ENCODE data around the gene KDM2B.

KDM2B gene

DNA sequence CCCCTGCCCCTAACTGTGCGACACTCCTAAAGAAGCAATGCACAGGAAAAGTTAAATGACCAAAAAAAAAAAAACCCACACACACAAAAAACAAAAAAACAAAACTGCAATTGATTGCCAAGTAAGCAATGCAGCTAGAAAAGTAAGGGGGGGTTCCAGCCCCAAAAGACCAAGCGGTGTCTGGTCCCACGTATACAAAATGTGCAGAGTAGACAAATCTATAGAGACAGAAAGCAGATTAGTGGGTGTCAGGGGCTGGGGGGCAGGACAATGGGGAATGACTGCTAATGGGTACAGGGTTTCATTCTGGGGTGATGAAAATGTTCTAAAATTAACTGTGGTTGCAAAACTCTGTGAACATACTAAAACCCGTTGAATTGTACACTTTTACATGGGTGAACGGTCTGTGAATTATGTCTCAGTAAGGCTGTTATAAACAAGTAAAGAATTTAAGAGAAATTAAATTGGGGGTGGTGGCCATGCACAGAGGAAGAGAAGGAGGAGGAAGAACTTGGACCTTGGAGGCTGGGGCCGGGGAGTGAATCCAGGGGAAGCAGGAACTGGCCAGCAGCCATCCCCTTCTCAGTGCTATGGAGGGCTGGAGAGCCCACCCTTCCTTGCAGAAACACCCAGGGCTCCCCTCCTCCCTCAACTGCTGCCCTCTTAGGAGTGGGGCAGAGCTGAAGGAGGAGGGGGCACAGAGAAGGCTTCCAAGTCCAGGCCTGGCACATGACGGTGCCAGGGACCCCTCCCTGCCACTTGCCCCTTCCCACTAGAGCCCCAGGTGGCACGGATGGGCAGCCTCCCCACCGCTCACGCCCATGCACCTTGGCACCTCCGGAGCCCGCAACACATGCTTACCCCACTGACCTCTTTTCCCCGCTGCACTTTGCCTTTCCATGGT, 45.4 kb downstream of the KDM2B start:
- Histone ChIP-seq H3K9me2 (ENCODE audit: low read depth, low read length) (no peaks in the 10 kb centered on the region), H3K4me2 (ENCODE audit: low read length) (peak overlapping the region; percentile 91), H3K36me3 (ENCODE audit: insufficient read depth, low read length) (peaks cover 21% of the 10 kb centered on the region; the same call in 1 of the 2 replicates), H3K9ac (ENCODE audit: low read length) (peak overlapping the region; percentile 79), H3K4me3 (ENCODE audit: low read depth, low read length, poor library complexity, severe bottlenecking) (peak overlapping the region; percentile 73), H3K4me1 (ENCODE audit: insufficient read depth, low read length, severe bottlenecking) (peaks cover 49% of the 10 kb centered on the region), H3K79me2 (ENCODE audit: insufficient read depth, low read length) (no peaks in the 10 kb centered on the region), H3K27me3 (ENCODE audit: insufficient read depth, low read length) (no peaks in the 10 kb centered on the region), H3F3A (ENCODE audit: insufficient read depth, low read length) (no peaks in the 10 kb centered on the region; the same call in 1 of the 2 replicates), H2AFZ (ENCODE audit: low read length) (no peak overlapping the region), H4K20me1 (ENCODE audit: insufficient read depth, low read length) (no peaks in the 10 kb centered on the region), H3K27ac (ENCODE audit: low read depth, low read length, poor library complexity, severe bottlenecking) (peak overlapping the region; percentile 92), H3K9me3 (ENCODE audit: low read length) (no peaks in the 10 kb centered on the region)
- TF ChIP-seq, protein P1, sequence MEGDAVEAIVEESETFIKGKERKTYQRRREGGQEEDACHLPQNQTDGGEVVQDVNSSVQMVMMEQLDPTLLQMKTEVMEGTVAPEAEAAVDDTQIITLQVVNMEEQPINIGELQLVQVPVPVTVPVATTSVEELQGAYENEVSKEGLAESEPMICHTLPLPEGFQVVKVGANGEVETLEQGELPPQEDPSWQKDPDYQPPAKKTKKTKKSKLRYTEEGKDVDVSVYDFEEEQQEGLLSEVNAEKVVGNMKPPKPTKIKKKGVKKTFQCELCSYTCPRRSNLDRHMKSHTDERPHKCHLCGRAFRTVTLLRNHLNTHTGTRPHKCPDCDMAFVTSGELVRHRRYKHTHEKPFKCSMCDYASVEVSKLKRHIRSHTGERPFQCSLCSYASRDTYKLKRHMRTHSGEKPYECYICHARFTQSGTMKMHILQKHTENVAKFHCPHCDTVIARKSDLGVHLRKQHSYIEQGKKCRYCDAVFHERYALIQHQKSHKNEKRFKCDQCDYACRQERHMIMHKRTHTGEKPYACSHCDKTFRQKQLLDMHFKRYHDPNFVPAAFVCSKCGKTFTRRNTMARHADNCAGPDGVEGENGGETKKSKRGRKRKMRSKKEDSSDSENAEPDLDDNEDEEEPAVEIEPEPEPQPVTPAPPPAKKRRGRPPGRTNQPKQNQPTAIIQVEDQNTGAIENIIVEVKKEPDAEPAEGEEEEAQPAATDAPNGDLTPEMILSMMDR (IDR thresholded peaks at IDR 0.05; ENCODE audit: low read length) = no peak
- no peak for TF ChIP-seq EZH2 (IDR thresholded peaks at IDR 0.05; ENCODE audit: borderline replicate concordance, low read length)

- no peak overlapping the region for H2AFZ ChIP-seq (ENCODE audit: low read length)
- peak overlapping the region; percentile 73 for H3K4me3 ChIP-seq (ENCODE audit: low read depth, low read length, poor library complexity, severe bottlenecking)
- no peaks in the 10 kb centered on the region for H4K20me1 ChIP-seq (ENCODE audit: insufficient read depth, low read length)
- H3K4me2 ChIP-seq (ENCODE audit: low read length) = peak overlapping the region; percentile 91
- peaks cover 53% of the 10 kb centered on the region for H3K4me1 ChIP-seq (ENCODE audit: insufficient read depth, low read length, severe bottlenecking)
- peaks cover 21% of the 10 kb centered on the region; the same call in 1 of the 2 replicates for H3K36me3 ChIP-seq (ENCODE audit: insufficient read depth, low read length)
- H3K27ac ChIP-seq (ENCODE audit: low read depth, low read length, poor library complexity, severe bottlenecking) = peak overlapping the region; percentile 92
- no peaks in the 10 kb centered on the region for H3K27me3 ChIP-seq (ENCODE audit: insufficient read depth, low read length)
- H3K9me3 ChIP-seq (ENCODE audit: low read length) = no peaks in the 10 kb centered on the region
- no peaks in the 10 kb centered on the region; the same call in 1 of the 2 replicates for H3F3A ChIP-seq (ENCODE audit: insufficient read depth, low read length)
- no peak for TF ChIP-seq EZH2 (IDR thresholded peaks at IDR 0.05; ENCODE audit: borderline replicate concordance, low read length)
- TF ChIP-seq, protein P1 (IDR thresholded peaks at IDR 0.05; ENCODE audit: low read length) = no peak
- peak overlapping the region; percentile 79; the same call in 1 of the 2 replicates for H3K9ac ChIP-seq (ENCODE audit: low read length)
- no peaks in the 10 kb centered on the region for H3K79me2 ChIP-seq (ENCODE audit: insufficient read depth, low read length)
- no peaks in the 10 kb centered on the region for H3K9me2 ChIP-seq (ENCODE audit: low read depth, low read length)
These were observed 46.2 kb downstream of the KDM2B start for GRCh38 chr12:121534495-121535148.

DNA sequence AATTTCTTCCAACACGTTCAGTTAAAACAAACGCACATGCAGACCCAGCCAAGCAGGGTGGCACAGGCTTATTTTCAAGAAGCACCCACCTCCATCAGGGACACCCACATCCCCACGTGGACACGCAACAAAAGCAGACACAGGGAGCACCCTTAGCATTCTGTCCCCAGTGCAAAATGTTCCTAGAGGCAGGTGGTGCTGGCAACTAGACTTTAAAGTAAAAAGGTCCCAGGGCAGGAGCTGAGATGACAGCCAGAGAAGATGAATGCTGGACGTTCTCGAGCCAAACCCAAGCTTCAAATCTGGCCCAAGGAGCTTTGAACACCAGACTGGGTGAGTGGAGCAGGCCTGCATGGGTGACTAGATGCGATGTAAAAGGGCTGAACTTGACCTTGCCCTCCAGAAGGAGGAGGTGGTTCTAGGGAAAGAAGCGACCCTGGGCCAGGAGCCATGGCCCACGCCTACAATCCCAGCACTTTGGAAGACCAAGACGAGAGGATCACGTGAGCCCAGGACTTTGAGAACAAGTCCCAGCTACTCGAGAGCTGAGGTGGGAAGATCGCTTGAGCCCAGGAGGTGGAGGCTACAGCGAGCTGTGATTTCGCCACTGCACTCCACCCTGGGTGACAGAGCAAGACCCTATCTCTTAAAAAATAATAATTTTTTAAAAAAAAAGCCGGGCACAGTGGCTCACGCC, 47.3 kb downstream of the KDM2B start:
- peaks cover 26% of the 10 kb centered on the region; the same call in 1 of the 2 replicates for H3K36me3 ChIP-seq (ENCODE audit: insufficient read depth, low read length)
- H3K9ac ChIP-seq (ENCODE audit: low read length) = no peak overlapping the region
- no peak overlapping the region for H3K4me3 ChIP-seq (ENCODE audit: low read depth, low read length, poor library complexity, severe bottlenecking)
- peak overlapping the region; percentile 92 for H3K27ac ChIP-seq (ENCODE audit: low read depth, low read length, poor library complexity, severe bottlenecking)
- H2AFZ ChIP-seq (ENCODE audit: low read length) = no peak overlapping the region
- no peaks in the 10 kb centered on the region for H3K27me3 ChIP-seq (ENCODE audit: insufficient read depth, low read length)
- H3K9me3 ChIP-seq (ENCODE audit: low read length) = no peaks in the 10 kb centered on the region
- no peaks in the 10 kb centered on the region for H3F3A ChIP-seq (ENCODE audit: insufficient read depth, low read length)
- TF ChIP-seq EZH2 (IDR thresholded peaks at IDR 0.05; ENCODE audit: borderline replicate concordance, low read length) = no peak
- TF ChIP-seq, protein P1 (IDR thresholded peaks at IDR 0.05; ENCODE audit: low read length) = no peak
- H3K4me1 ChIP-seq (ENCODE audit: insufficient read depth, low read length, severe bottlenecking) = peaks cover 53% of the 10 kb centered on the region
- no peaks in the 10 kb centered on the region for H4K20me1 ChIP-seq (ENCODE audit: insufficient read depth, low read length)
- no peak overlapping the region; the same call in 1 of the 2 replicates for H3K4me2 ChIP-seq (ENCODE audit: low read length)
- no peaks in the 10 kb centered on the region for H3K79me2 ChIP-seq (ENCODE audit: insufficient read depth, low read length)
- H3K9me2 ChIP-seq (ENCODE audit: low read depth, low read length) = no peaks in the 10 kb centered on the region
